ENCODE measurements around the gene HCN3.
A peak's percentile ranks its signal among the peaks of the same experiment; 100 is the strongest.

The HCN3 gene

DNA sequence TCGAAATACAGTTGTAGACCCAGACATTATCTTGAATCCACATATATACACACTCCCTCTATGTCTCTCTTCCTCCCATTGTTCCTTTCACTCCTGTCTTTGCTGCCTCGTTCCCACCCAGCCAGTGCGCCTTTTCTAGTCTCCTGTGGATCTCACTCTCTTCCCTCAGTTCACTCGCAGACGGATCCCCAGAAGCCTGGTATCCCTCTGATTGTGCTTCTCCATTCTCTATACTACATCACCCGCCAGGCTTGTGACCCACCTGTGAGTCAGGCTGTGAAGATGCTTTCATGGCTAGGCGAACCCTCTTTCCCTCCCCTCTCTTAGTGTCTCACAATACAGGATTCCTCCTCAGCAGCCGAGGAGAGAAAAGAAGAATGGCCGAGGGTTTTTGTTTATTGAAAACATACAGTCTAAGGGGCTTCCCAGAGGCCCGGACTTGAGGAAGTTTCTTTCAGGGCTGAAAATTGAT lies 1.5 kb downstream of the HCN3 start:
- Histone ChIP-seq H3K27me3 (ENCODE audit: insufficient read depth, low read length) (no peaks in the 10 kb centered on the region), H3K79me2 (ENCODE audit: insufficient read depth, low read length) (peaks cover 2% of the 10 kb centered on the region; the same call in 1 of the 2 replicates), H3K9me2 (ENCODE audit: low read depth, low read length) (no peaks in the 10 kb centered on the region), H3K9me3 (ENCODE audit: low read length) (no peaks in the 10 kb centered on the region), H4K20me1 (ENCODE audit: insufficient read depth, low read length) (no peaks in the 10 kb centered on the region), H3K4me3 (ENCODE audit: low read depth, low read length, poor library complexity, severe bottlenecking) (peak overlapping the region; percentile 67), H3F3A (ENCODE audit: insufficient read depth, low read length) (no peaks in the 10 kb centered on the region; the same call in 1 of the 2 replicates), H3K36me3 (ENCODE audit: insufficient read depth, low read length) (peaks cover 3% of the 10 kb centered on the region; the same call in 1 of the 2 replicates), H3K9ac (ENCODE audit: low read length) (no peak overlapping the region), H3K27ac (ENCODE audit: low read depth, low read length, poor library complexity, severe bottlenecking) (no peak overlapping the region), H3K4me1 (ENCODE audit: insufficient read depth, low read length, severe bottlenecking) (peaks cover 29% of the 10 kb centered on the region), H3K4me2 (ENCODE audit: low read length) (peak overlapping the region; percentile 76; the same call in 1 of the 2 replicates), H2AFZ (ENCODE audit: low read length) (no peak overlapping the region)
- TF ChIP-seq, protein P1, sequence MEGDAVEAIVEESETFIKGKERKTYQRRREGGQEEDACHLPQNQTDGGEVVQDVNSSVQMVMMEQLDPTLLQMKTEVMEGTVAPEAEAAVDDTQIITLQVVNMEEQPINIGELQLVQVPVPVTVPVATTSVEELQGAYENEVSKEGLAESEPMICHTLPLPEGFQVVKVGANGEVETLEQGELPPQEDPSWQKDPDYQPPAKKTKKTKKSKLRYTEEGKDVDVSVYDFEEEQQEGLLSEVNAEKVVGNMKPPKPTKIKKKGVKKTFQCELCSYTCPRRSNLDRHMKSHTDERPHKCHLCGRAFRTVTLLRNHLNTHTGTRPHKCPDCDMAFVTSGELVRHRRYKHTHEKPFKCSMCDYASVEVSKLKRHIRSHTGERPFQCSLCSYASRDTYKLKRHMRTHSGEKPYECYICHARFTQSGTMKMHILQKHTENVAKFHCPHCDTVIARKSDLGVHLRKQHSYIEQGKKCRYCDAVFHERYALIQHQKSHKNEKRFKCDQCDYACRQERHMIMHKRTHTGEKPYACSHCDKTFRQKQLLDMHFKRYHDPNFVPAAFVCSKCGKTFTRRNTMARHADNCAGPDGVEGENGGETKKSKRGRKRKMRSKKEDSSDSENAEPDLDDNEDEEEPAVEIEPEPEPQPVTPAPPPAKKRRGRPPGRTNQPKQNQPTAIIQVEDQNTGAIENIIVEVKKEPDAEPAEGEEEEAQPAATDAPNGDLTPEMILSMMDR (IDR thresholded peaks at IDR 0.05; ENCODE audit: low read length) = peak; percentile 1; the same call in 1 of the 2 replicates
- no peak for TF ChIP-seq EZH2 (IDR thresholded peaks at IDR 0.05; ENCODE audit: borderline replicate concordance, low read length)

DNA sequence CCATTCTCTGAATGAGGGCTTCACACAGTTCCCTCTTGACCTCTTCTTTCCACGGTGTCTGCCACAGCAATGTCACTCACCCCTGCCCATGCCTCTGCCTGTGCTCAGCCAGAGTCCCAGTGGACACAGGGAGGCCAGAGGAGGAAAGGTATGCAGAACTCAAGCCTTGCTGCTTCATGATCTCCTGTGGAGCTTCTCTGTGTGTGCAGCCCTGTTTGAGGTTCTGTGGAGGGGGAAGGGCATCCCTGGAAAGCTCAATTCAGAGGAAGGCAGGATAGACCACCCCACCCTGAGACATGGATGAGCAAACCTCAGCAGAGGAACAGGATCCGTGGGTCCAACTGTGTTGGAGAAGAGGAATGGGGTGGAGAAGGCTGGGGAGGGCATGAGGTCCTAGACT lies 2.0 kb downstream of the HCN3 start:
- Histone ChIP-seq H2AFZ (ENCODE audit: low read length) (no peak overlapping the region), H3K79me2 (ENCODE audit: insufficient read depth, low read length) (no peaks in the 10 kb centered on the region), H4K20me1 (ENCODE audit: insufficient read depth, low read length) (no peaks in the 10 kb centered on the region), H3K27me3 (ENCODE audit: insufficient read depth, low read length) (no peaks in the 10 kb centered on the region), H3K36me3 (ENCODE audit: insufficient read depth, low read length) (peaks cover 3% of the 10 kb centered on the region; the same call in 1 of the 2 replicates), H3K9me2 (ENCODE audit: low read depth, low read length) (no peaks in the 10 kb centered on the region), H3K27ac (ENCODE audit: low read depth, low read length, poor library complexity, severe bottlenecking) (no peak overlapping the region), H3K4me2 (ENCODE audit: low read length) (0 out of 2 replicates have a peak overlapping the region, but pooled peaks have one; percentile 76), H3K4me1 (ENCODE audit: insufficient read depth, low read length, severe bottlenecking) (peaks cover 24% of the 10 kb centered on the region), H3K4me3 (ENCODE audit: low read depth, low read length, poor library complexity, severe bottlenecking) (no peak overlapping the region), H3K9ac (ENCODE audit: low read length) (no peak overlapping the region), H3K9me3 (ENCODE audit: low read length) (no peaks in the 10 kb centered on the region), H3F3A (ENCODE audit: insufficient read depth, low read length) (no peaks in the 10 kb centered on the region; the same call in 1 of the 2 replicates)
- no peak for TF ChIP-seq EZH2 (IDR thresholded peaks at IDR 0.05; ENCODE audit: borderline replicate concordance, low read length)
- TF ChIP-seq, protein P1 (IDR thresholded peaks at IDR 0.05; ENCODE audit: low read length) = no peak

DNA sequence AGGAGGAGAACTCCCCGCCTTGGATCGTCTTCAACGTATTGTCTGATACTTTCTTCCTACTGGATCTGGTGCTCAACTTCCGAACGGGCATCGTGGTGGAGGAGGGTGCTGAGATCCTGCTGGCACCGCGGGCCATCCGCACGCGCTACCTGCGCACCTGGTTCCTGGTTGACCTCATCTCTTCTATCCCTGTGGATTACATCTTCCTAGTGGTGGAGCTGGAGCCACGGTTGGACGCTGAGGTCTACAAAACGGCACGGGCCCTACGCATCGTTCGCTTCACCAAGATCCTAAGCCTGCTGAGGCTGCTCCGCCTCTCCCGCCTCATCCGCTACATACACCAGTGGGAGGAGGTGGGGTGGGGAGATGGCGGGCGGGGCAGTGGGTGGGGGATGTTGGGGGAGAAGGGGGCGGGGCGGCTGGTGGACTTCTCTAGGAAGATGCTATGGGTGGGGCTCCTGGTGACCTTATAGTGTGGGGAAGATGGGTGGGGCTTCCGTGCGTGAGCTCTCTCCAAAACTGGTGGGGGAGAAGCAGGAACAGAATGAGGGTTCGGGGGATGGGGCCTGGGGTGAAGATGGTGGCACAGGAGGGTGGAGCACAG lies 5.3 kb downstream of the HCN3 start:
- no peaks in the 10 kb centered on the region for H4K20me1 ChIP-seq (ENCODE audit: insufficient read depth, low read length)
- H3K9me2 ChIP-seq (ENCODE audit: low read depth, low read length) = no peaks in the 10 kb centered on the region
- no peak overlapping the region for H3K4me2 ChIP-seq (ENCODE audit: low read length)
- TF ChIP-seq, protein P1 (IDR thresholded peaks at IDR 0.05; ENCODE audit: low read length) = no peak
- no peak for TF ChIP-seq EZH2 (IDR thresholded peaks at IDR 0.05; ENCODE audit: borderline replicate concordance, low read length)
- H3K4me3 ChIP-seq (ENCODE audit: low read depth, low read length, poor library complexity, severe bottlenecking) = no peak overlapping the region
- no peaks in the 10 kb centered on the region for H3K9me3 ChIP-seq (ENCODE audit: low read length)
- H3K27me3 ChIP-seq (ENCODE audit: insufficient read depth, low read length) = no peaks in the 10 kb centered on the region
- H3K27ac ChIP-seq (ENCODE audit: low read depth, low read length, poor library complexity, severe bottlenecking) = no peak overlapping the region
- H3F3A ChIP-seq (ENCODE audit: insufficient read depth, low read length) = no peaks in the 10 kb centered on the region; the same call in 1 of the 2 replicates
- no peak overlapping the region for H3K9ac ChIP-seq (ENCODE audit: low read length)
- no peak overlapping the region for H2AFZ ChIP-seq (ENCODE audit: low read length)
- no peaks in the 10 kb centered on the region for H3K79me2 ChIP-seq (ENCODE audit: insufficient read depth, low read length)
- peaks cover 14% of the 10 kb centered on the region for H3K4me1 ChIP-seq (ENCODE audit: insufficient read depth, low read length, severe bottlenecking)
- peaks cover 3% of the 10 kb centered on the region; the same call in 1 of the 2 replicates for H3K36me3 ChIP-seq (ENCODE audit: insufficient read depth, low read length)
